Stimulated activated naive CD8-positive, alpha-beta T cell treated with anti-CD3 and anti-CD28 coated beads, Interleukin-15, Interleukin-2, amounts not matched to agents 100 U/mL and 50 U/mL, for 24 hours (primary cell): Measurements from ENCODE around the gene DENND4A.
A peak's percentile ranks its signal among the peaks of the same experiment; 100 is the strongest.

ENCODE experiments used
- ATAC-seq: fragments of 150-1000 bp; cut with Tn5 transposase; one replicate; pipeline ENCODE4 v1.10.0; 2021
- DNase-seq: peaks from one replicate; pipeline ENCODE4 v3.0.0; 2021

Gene DENND4A

GRCh38 chr15:65792138-65792987 is at the start of gene DENND4A:
DENND4A (minus strand) TSS chr15:65792293; CDS start chr15:65756450, 35,843 bp downstream.
- ATAC-seq = peak; percentile 88
- DNase-seq = peak; percentile 98

GRCh38 chr15:65841121-65841930 is 49.2 kb upstream of the DENND4A start:
- ATAC-seq (no peak), DNase-seq (no peak)

- no peak for DNase-seq
- no peak for ATAC-seq
Measured at GRCh38 chr15:65839985-65840384, 47.9 kb upstream of the DENND4A start.

GRCh38 chr15:65839354-65839901 is 47.3 kb upstream of the DENND4A start:
- DNase-seq (no peak), ATAC-seq (no peak)

GRCh38 chr15:65837301-65838294 is 45.5 kb upstream of the DENND4A start:
- no peak for ATAC-seq
- no peak for DNase-seq

- no peak for ATAC-seq
- DNase-seq = no peak
Measured at GRCh38 chr15:65836665-65837064, 44.6 kb upstream of the DENND4A start.

- ATAC-seq = no peak
- no peak for DNase-seq
Measured at GRCh38 chr15:65835447-65835846, 43.4 kb upstream of the DENND4A start.

- ATAC-seq (no peak), DNase-seq (no peak)
Measured at GRCh38 chr15:65834603-65835282, 42.6 kb upstream of the DENND4A start.

GRCh38 chr15:65833501-65834205 is 41.6 kb upstream of the DENND4A start:
- DNase-seq (peak; percentile 47), ATAC-seq (peak; percentile 66)

GRCh38 chr15:65832549-65833364 is 40.7 kb upstream of the DENND4A start:
- peak; percentile 57 for DNase-seq
- ATAC-seq = peak; percentile 81

GRCh38 chr15:65829130-65829764 is 37.2 kb upstream of the DENND4A start:
- no peak for DNase-seq
- no peak for ATAC-seq

- DNase-seq = no peak
- peak; percentile 47 for ATAC-seq
Measured at GRCh38 chr15:65828585-65828984, 36.5 kb upstream of the DENND4A start.

- ATAC-seq = no peak
- DNase-seq = no peak
Measured at GRCh38 chr15:65827065-65827464, 35.0 kb upstream of the DENND4A start.

- DNase-seq (no peak), ATAC-seq (no peak)
Measured at GRCh38 chr15:65824941-65825544, 33.0 kb upstream of the DENND4A start.

GRCh38 chr15:65824031-65824743 is 32.1 kb upstream of the DENND4A start:
- no peak for ATAC-seq
- no peak for DNase-seq

GRCh38 chr15:65822316-65822715 is 30.2 kb upstream of the DENND4A start:
- DNase-seq = no peak
- no peak for ATAC-seq

GRCh38 chr15:65821070-65821469 is 29.0 kb upstream of the DENND4A start:
- DNase-seq (no peak), ATAC-seq (no peak)

- ATAC-seq = peak; percentile 19
- no peak for DNase-seq
Measured at GRCh38 chr15:65819563-65819960, 27.5 kb upstream of the DENND4A start.
